Body of pancreas (tissue), 4 donors: ENCODE measurements around the gene ABCC5. TPM values are rescaled to one million over a fixed set of nuclear protein-coding genes. Genes with fewer than 3 reads are reported as not detected.

Source experiments
- ATAC-seq: fragments of 150-250 bp; one replicate; pipeline ENCODE4 v1.9.1; 2016
- DNase-seq, 4 donors: peaks; one replicate each; pipeline ENCODE4 v3.0.0-alpha.2; 2019
- H3K27ac ChIP-seq, 4 donors: fragments of 200-600 bp; sonication (generic); 1 replicate in 3 of 4; 2 replicates in 1 of 4; pipeline versions ENCODE4 v1.5.1 to v1.6.1; 2016 to 2019; ENCODE audit warnings: mild to moderate bottlenecking in 1 of 4, mixed read lengths in 1 of 4, moderate library complexity in 1 of 4
- H3K27me3 ChIP-seq, 2 donors: fragments of 200-600 bp; sonication (generic); one replicate each; pipeline ENCODE4 v1.6.0; 2016; ENCODE audit warnings: mild to moderate bottlenecking in 1 of 2
- H3K36me3 ChIP-seq, 2 donors: fragments of 200-600 bp; sonication (generic); replicated peaks in 1 of 2; 2 replicates each; pipeline ENCODE4 v1.5.1; 2016; ENCODE audit warnings: low read depth in 2 of 2; ENCODE audit not compliant: insufficient read depth in 1 of 2
- H3K4me1 ChIP-seq: fragments of 200-600 bp; sonication (generic); one replicate; pipeline ENCODE4 v1.6.0; 2016
- H3K4me3 ChIP-seq, 2 donors: fragments of 200-600 bp; sonication (generic); 1 replicate in 1 of 2; 2 replicates in 1 of 2; pipeline ENCODE4 v1.5.1; 2016 to 2019
- H3K9me3 ChIP-seq, 3 donors: fragments of 200-600 bp; sonication (generic); 1 replicate in 2 of 3; 2 replicates in 1 of 3; pipeline ENCODE4 v1.5.1; 2016
- POLR2A ChIP-seq, 3 donors: fragments of 450-650 bp; IDR thresholded peaks; one replicate each; pipeline ENCODE4 v1.6.1; 2016; ENCODE audit warnings: antibody characterized with exemption in 3 of 3, mild to moderate bottlenecking in 2 of 3
- WGBS, 2 donors: methylation state at CpG; one replicate each; pipeline ENCODE4 v1.1.5; 2017; 5-methylcytosine and 5-hydroxymethylcytosine counted together
- intact Hi-C: fragments of 100-400 bp; cut with DNase I; formaldehyde crosslinking; loops from one replicate; pipeline ENCODE4 v1.15.1; 2023
- total RNA-seq, 2 donors: library from RNA; depleted of rRNA; stranded (reverse); fragments of >200 nt; gene quantifications; one replicate each; pipeline ENCODE4 v1.1.0, GENCODE V29; 2016
- TF ChIP-seq, protein P1 (sequence below), 7 experiments: fragments of 450-650 bp in 4 of 7; fragments of 200-600 bp in 3 of 7; sonication (generic) in 3 of 7; IDR thresholded peaks; one replicate each; pipeline ENCODE4 v1.5.1; 2016 to 2019; ENCODE audit warnings: antibody characterized with exemption in 7 of 7

Gene ABCC5
- total RNA-seq, 2 donors from 2014 or later: 17.1 to 20.1 TPM

DNA sequence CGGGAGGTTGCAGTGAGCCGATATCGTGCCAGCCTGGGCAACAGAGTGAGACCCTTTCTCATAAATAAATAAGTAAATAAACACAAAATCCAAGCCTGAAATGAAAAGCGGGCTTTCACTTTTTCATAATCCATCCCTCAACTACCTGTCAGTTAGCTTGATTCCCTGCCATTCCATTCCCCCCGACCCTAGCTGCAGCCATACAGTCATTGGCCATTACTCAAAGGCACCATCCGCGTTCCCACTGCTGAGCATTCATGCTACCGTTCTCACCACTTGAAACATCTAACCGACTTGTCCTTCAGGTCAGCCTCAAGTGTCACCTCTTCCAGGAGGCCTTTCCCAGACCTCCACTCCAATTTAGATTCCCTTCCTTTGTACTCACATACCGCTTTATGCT, 131.9 kb downstream of the ABCC5 start:
- Histone ChIP-seq H3K9me3 (no peaks in the 10 kb centered on the region), H3K27ac (no peak overlapping the region), H3K4me1 (peaks cover 23% of the 10 kb centered on the region), H3K27me3 (no peaks in the 10 kb centered on the region), H3K4me3 (no peak overlapping the region), H3K36me3 (no peaks in the 10 kb centered on the region)
- intact Hi-C loops: no loop called here
- ATAC-seq (no peak), DNase-seq (no peak)
- TF ChIP-seq, protein P1, sequence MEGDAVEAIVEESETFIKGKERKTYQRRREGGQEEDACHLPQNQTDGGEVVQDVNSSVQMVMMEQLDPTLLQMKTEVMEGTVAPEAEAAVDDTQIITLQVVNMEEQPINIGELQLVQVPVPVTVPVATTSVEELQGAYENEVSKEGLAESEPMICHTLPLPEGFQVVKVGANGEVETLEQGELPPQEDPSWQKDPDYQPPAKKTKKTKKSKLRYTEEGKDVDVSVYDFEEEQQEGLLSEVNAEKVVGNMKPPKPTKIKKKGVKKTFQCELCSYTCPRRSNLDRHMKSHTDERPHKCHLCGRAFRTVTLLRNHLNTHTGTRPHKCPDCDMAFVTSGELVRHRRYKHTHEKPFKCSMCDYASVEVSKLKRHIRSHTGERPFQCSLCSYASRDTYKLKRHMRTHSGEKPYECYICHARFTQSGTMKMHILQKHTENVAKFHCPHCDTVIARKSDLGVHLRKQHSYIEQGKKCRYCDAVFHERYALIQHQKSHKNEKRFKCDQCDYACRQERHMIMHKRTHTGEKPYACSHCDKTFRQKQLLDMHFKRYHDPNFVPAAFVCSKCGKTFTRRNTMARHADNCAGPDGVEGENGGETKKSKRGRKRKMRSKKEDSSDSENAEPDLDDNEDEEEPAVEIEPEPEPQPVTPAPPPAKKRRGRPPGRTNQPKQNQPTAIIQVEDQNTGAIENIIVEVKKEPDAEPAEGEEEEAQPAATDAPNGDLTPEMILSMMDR (IDR thresholded peaks at IDR 0.05): no peak
- no peak for TF ChIP-seq POLR2A (IDR thresholded peaks at IDR 0.05)
- WGBS, 2 donors: 83 to 85% methylated on average over 10 of the region's 10 CpGs

DNA sequence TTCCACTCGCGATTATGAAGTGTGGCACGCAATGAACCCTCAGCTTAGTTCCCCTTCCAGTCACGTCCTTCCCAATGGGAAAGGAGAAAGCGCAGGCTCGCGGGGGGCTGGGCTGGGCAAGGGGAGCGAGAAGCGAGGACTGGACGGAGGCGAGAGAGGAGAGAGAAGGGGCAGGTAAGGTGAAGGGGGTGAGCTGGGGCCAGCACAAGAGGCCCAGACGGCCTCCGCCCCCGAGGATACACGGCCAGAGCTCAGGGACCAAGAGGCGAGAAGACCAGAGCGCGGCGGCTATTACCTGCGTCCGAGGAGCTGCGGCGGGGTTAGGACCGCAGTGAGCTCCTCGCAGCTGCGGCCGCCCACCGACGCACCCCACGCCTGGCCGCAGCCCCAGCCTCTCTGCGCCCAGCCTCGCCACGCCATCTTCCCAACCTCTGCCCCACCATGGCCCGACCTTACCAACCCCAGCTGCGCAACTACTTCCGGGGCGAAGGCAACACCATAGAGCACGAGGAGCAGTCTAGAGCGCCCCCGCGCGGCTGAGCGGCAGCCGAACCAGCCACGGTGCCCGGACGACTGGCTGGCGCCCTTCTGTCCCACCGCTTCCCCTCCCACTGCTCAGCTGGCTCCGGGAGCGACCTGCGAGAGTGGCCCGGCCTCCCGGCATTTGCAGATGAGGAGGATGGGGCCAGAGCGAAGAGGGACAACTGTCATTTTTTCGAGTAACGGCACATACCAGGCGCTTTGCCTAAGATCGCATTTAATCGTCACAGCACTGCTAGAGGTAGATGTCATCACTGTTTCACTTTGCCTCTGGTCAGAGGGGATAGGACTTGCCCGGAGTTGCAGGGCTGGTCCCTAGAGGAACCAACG, 133.0 kb downstream of the ABCC5 start, which contains the start of gene PARL:
Gene PARL, minus strand, starts transcription at position 454 of the 870 bp plus-strand sequence. Its CDS starts 34 bp downstream, at position 420.
- no peaks in the 10 kb centered on the region for H3K36me3 ChIP-seq
- ATAC-seq: peak; percentile 100
- peak within 1 kb of the TSS in 3 of 4 donors; percentile 40 to 74 (median 73) for H3K27ac ChIP-seq
- peak; percentile 48 to 85 (median 84) for TF ChIP-seq POLR2A (IDR thresholded peaks at IDR 0.05)
- TF ChIP-seq, protein P1 (IDR thresholded peaks at IDR 0.05): peak; percentile 89 to 98 (median 97)
- no peaks in the 10 kb centered on the region for H3K9me3 ChIP-seq
- intact Hi-C loops: no loop called here
- peaks cover 23% of the 10 kb centered on the region for H3K4me1 ChIP-seq
- H3K27me3 ChIP-seq: no peaks in the 10 kb centered on the region
- H3K4me3 ChIP-seq: peak within 1 kb of the TSS; percentile 75 to 89
- peak; percentile 95 to 97 (median 96) for DNase-seq
- WGBS, 2 donors: 0% methylated on average over 19 to 55 of the region's 63 CpGs

DNA sequence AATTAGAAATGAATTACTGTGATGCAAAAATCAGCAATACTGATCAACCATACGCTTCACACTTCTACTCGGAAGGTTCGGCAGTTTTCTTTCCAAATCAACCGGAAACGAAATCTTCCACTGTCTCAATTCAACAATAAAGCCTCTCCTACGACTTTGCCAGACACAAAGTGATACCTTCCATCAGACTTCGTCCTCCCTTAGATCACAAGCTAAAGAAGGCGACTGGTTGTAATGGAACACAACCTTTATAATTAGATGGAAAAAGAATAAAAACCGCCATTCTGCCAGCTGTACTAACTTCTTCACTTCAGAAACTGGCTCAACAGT, 133.6 kb downstream of the ABCC5 start:
- ATAC-seq (no peak), DNase-seq (no peak)
- no peak for TF ChIP-seq POLR2A (IDR thresholded peaks at IDR 0.05)
- TF ChIP-seq, protein P1 (IDR thresholded peaks at IDR 0.05): no peak
- H3K27ac ChIP-seq: peak overlapping the region in 3 of 4 donors; percentile 40 to 74 (median 73)
- intact Hi-C loops: no loop called here
- no peaks in the 10 kb centered on the region for H3K9me3 ChIP-seq
- peaks cover 23% of the 10 kb centered on the region for H3K4me1 ChIP-seq
- peak overlapping the region; percentile 75 to 89 for H3K4me3 ChIP-seq
- H3K36me3 ChIP-seq: no peaks in the 10 kb centered on the region
- H3K27me3 ChIP-seq: no peaks in the 10 kb centered on the region
- 1% methylated on average over 9 of the region's 9 CpGs for WGBS, 2 donors

DNA sequence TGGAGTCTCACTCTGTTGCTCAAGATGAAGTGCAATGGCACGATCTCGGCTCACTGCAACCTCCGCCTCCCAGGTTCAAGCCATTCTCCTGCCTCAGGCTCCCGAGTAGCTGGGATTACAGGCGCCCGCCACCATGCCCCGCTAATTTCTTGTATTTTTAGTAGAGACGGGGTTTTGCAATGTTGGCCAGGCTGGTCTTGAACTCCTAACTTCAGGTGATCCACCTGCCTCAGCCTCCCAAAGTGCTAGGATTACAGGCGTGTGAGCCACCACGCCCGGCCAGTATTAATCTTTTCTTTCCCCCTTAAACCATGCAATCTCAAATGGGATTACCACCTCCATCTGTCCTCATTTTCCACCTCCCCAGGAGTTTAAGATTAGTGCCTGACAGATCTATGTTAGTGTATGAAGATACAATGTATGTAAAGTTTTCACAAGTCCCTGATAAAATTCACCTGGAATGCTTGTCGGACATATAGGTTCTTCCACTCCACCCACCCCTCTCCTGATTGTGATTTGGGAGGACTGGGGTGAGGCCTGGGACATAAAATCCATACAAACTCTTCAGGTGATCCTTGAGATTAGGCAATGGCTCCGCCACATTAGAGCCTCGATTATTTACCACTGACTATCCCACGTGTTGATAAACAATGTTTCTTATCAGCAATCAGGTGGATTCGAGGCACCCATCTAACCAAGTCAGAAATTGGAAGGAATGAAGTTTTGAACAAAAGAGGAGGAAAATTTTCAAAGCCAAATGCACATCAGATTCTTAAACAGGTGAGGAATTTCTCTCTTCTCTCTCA, 134.2 kb downstream of the ABCC5 start:
- no peaks in the 10 kb centered on the region for H3K9me3 ChIP-seq
- H3K4me3 ChIP-seq: peak overlapping the region; percentile 75 to 89
- H3K27ac ChIP-seq: no peak overlapping the region
- intact Hi-C loops: no loop called here
- H3K27me3 ChIP-seq: no peaks in the 10 kb centered on the region
- 38 to 47% methylated on average over 16 of the region's 16 CpGs for WGBS, 2 donors
- H3K36me3 ChIP-seq: no peaks in the 10 kb centered on the region
- TF ChIP-seq POLR2A (IDR thresholded peaks at IDR 0.05): no peak
- TF ChIP-seq, protein P1 (IDR thresholded peaks at IDR 0.05): no peak
- DNase-seq: no peak
- ATAC-seq: no peak
- peaks cover 23% of the 10 kb centered on the region for H3K4me1 ChIP-seq
